ENCODE results near the gene NDUFS3.

DNA sequence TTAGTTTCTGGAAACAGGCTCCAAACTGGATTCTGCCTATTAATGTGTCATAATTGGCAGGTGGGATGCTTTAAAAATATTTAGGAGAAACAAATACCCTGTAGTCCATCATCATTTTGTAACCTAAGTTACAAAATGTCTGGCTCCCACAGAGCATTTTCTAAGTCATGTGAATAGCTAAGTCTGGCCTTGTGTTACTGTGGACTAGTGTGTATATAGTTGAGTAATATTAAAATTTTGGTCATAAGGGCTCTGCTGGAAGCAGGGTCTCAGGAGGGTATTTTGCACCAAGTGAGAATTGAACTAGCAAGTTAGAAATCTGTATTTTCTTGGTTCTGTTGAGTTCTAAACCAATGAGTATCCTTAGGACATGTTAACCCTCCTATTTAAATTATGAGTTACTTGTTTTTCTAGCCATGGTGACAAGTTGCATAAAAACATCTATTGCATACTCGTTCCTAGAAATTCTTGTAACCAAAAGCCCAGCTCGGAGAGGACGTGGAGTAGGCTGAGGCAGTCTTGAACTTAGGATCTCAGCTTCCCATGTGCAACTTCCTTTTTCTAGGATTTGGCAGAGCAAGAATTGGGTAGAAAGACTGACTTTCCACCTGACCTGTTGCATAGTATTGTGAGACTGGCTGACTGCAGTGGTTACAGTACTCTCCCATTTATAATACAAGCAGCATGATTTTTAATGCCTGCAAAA lies 8.1 kb upstream of the NDUFS3 start:
- no peak for TF ChIP-seq EZH2phosphoT487 (IDR thresholded peaks at IDR 0.05; ENCODE audit: low read depth)
- TF ChIP-seq, protein P1, sequence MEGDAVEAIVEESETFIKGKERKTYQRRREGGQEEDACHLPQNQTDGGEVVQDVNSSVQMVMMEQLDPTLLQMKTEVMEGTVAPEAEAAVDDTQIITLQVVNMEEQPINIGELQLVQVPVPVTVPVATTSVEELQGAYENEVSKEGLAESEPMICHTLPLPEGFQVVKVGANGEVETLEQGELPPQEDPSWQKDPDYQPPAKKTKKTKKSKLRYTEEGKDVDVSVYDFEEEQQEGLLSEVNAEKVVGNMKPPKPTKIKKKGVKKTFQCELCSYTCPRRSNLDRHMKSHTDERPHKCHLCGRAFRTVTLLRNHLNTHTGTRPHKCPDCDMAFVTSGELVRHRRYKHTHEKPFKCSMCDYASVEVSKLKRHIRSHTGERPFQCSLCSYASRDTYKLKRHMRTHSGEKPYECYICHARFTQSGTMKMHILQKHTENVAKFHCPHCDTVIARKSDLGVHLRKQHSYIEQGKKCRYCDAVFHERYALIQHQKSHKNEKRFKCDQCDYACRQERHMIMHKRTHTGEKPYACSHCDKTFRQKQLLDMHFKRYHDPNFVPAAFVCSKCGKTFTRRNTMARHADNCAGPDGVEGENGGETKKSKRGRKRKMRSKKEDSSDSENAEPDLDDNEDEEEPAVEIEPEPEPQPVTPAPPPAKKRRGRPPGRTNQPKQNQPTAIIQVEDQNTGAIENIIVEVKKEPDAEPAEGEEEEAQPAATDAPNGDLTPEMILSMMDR (IDR thresholded peaks at IDR 0.05; ENCODE audit: low read depth, low read length), result no peak
